ENCODE data around the gene CARD19.

DNA sequence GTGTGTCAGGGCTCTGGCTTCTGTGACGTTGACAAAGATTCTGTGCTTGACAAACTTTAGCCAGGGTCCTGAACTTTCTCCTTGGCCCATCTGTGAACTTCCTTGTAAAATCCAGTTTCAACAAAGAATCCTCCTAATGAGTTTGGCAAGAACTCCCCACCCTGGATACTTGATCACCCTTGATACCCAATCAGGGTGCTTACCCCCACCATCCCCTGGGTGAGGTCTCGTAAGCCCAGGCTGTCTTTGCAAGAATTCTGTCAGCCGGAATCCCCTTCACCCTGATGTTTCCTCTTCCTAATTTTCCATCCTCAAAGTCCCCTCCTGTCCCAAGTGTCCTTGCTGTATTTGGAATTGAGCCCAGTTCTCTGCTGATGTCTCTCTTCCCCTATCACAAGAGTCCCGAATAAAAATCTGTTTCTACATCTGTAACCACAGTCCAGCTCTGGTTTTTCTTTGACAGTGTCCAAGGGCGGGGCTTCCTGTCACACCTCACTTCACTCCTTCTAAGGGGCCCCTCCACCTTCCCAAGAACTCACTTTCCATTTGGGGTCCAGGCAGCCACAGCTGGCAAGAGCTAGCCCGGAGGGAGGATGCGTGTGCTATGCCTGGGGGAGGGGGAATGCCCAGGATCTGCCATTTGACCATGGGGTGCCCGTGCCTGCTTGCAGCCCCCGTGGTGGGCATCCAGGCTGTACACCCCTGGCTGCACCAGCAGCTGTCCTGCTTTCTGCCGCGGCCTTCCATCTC lies 2.7 kb upstream of the CARD19 start:
- TF ChIP-seq, protein P1, sequence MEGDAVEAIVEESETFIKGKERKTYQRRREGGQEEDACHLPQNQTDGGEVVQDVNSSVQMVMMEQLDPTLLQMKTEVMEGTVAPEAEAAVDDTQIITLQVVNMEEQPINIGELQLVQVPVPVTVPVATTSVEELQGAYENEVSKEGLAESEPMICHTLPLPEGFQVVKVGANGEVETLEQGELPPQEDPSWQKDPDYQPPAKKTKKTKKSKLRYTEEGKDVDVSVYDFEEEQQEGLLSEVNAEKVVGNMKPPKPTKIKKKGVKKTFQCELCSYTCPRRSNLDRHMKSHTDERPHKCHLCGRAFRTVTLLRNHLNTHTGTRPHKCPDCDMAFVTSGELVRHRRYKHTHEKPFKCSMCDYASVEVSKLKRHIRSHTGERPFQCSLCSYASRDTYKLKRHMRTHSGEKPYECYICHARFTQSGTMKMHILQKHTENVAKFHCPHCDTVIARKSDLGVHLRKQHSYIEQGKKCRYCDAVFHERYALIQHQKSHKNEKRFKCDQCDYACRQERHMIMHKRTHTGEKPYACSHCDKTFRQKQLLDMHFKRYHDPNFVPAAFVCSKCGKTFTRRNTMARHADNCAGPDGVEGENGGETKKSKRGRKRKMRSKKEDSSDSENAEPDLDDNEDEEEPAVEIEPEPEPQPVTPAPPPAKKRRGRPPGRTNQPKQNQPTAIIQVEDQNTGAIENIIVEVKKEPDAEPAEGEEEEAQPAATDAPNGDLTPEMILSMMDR (IDR thresholded peaks at IDR 0.05) = no peak
- TF ChIP-seq POLR2A (IDR thresholded peaks at IDR 0.05) = no peak
